Measurements from ENCODE around the gene CLCN6.

The CLCN6 gene

GRCh38 chr1:11784993-11785769 lies 20.8 kb upstream of the CLCN6 start:
- intact Hi-C loops (cut with micrococcal nuclease): no loop called here
- H3K4me3 Mint-ChIP-seq: peak overlapping the region; percentile 59
- peak overlapping the region; percentile 68 for H3K27ac Mint-ChIP-seq
- peaks cover 24% of the 10 kb centered on the region for H3K36me3 Mint-ChIP-seq (ENCODE audit: low read depth)
- H3K4me1 Mint-ChIP-seq (ENCODE audit: low read depth): peaks cover 46% of the 10 kb centered on the region
- H3K27me3 Mint-ChIP-seq: peaks cover 6% of the 10 kb centered on the region
- H3K9me3 Mint-ChIP-seq: no peaks in the 10 kb centered on the region

GRCh38 chr1:11786168-11786567 lies 19.8 kb upstream of the CLCN6 start:
- intact Hi-C loops (cut with micrococcal nuclease): no loop called here
- no peak overlapping the region for H3K4me3 Mint-ChIP-seq

GRCh38 chr1:11787251-11787803 lies 18.7 kb upstream of the CLCN6 start:
- intact Hi-C loops (cut with micrococcal nuclease): no loop called here
- Mint-ChIP-seq H3K27ac (peak overlapping the region; percentile 46), H3K4me3 (no peak overlapping the region), H3K4me1 (ENCODE audit: low read depth) (peaks cover 68% of the 10 kb centered on the region), H3K36me3 (ENCODE audit: low read depth) (peaks cover 44% of the 10 kb centered on the region), H3K27me3 (peaks cover 4% of the 10 kb centered on the region), H3K9me3 (no peaks in the 10 kb centered on the region)

More at GRCh38 chr1:11786168-11786567, 19.8 kb upstream of the CLCN6 start:
- Mint-ChIP-seq H3K27me3 (peaks cover 4% of the 10 kb centered on the region), H3K9me3 (no peaks in the 10 kb centered on the region), H3K27ac (peak overlapping the region; percentile 46), H3K4me1 (ENCODE audit: low read depth) (peaks cover 56% of the 10 kb centered on the region), H3K36me3 (ENCODE audit: low read depth) (peaks cover 33% of the 10 kb centered on the region)

- Mint-ChIP-seq H3K4me1 (ENCODE audit: low read depth) (peaks cover 73% of the 10 kb centered on the region), H3K27ac (peak overlapping the region; percentile 90), H3K36me3 (ENCODE audit: low read depth) (peaks cover 50% of the 10 kb centered on the region), H3K27me3 (peaks cover 4% of the 10 kb centered on the region), H3K4me3 (no peak overlapping the region), H3K9me3 (no peaks in the 10 kb centered on the region)
- intact Hi-C loops (cut with micrococcal nuclease): no loop called here
Measured at GRCh38 chr1:11787804-11788436, 18.1 kb upstream of the CLCN6 start.

- Mint-ChIP-seq H3K36me3 (ENCODE audit: low read depth) (peaks cover 57% of the 10 kb centered on the region), H3K4me3 (no peak overlapping the region), H3K9me3 (no peaks in the 10 kb centered on the region), H3K27ac (peak overlapping the region; percentile 90), H3K4me1 (ENCODE audit: low read depth) (peaks cover 73% of the 10 kb centered on the region), H3K27me3 (peaks cover 4% of the 10 kb centered on the region)
- intact Hi-C loops (cut with micrococcal nuclease): no loop called here
Measured at GRCh38 chr1:11788549-11789053, 17.4 kb upstream of the CLCN6 start.

GRCh38 chr1:11789126-11790067 lies 16.6 kb upstream of the CLCN6 start:
- Mint-ChIP-seq H3K27me3 (peaks cover 4% of the 10 kb centered on the region), H3K36me3 (ENCODE audit: low read depth) (peaks cover 65% of the 10 kb centered on the region), H3K27ac (peak overlapping the region; percentile 90), H3K4me3 (no peak overlapping the region), H3K4me1 (ENCODE audit: low read depth) (peaks cover 76% of the 10 kb centered on the region), H3K9me3 (no peaks in the 10 kb centered on the region)
- intact Hi-C loops (cut with micrococcal nuclease): loop anchor here (5.0 kb wide), 1 partner anchor 118 kb away; no protein-coding TSS in a partner anchor

GRCh38 chr1:11790101-11790879 lies 15.7 kb upstream of the CLCN6 start:
- peaks cover 3% of the 10 kb centered on the region for H3K27me3 Mint-ChIP-seq
- no peaks in the 10 kb centered on the region for H3K9me3 Mint-ChIP-seq
- peaks cover 74% of the 10 kb centered on the region for H3K36me3 Mint-ChIP-seq (ENCODE audit: low read depth)
- peaks cover 72% of the 10 kb centered on the region for H3K4me1 Mint-ChIP-seq (ENCODE audit: low read depth)
- peak overlapping the region; percentile 90 for H3K27ac Mint-ChIP-seq
- H3K4me3 Mint-ChIP-seq: no peak overlapping the region
- intact Hi-C loops (cut with micrococcal nuclease): loop anchor here (5.0 kb wide), 1 partner anchor 117 kb away; no protein-coding TSS in a partner anchor

- Mint-ChIP-seq H3K9me3 (no peaks in the 10 kb centered on the region), H3K4me1 (ENCODE audit: low read depth) (peaks cover 66% of the 10 kb centered on the region), H3K27me3 (peaks cover 1% of the 10 kb centered on the region), H3K4me3 (no peak overlapping the region), H3K27ac (peak overlapping the region; percentile 90), H3K36me3 (ENCODE audit: low read depth) (peaks cover 82% of the 10 kb centered on the region)
- intact Hi-C loops (cut with micrococcal nuclease): loop anchor here (1.0 to 5.0 kb wide), 2 partner anchors 12 to 116 kb away; no protein-coding TSS in a partner anchor
Measured at GRCh38 chr1:11790880-11791715, 14.9 kb upstream of the CLCN6 start.

GRCh38 chr1:11792106-11792505 lies 13.9 kb upstream of the CLCN6 start:
- Mint-ChIP-seq H3K27ac (peak overlapping the region; percentile 90), H3K4me1 (ENCODE audit: low read depth) (peaks cover 62% of the 10 kb centered on the region), H3K4me3 (no peak overlapping the region), H3K9me3 (no peaks in the 10 kb centered on the region), H3K27me3 (peaks cover 1% of the 10 kb centered on the region), H3K36me3 (ENCODE audit: low read depth) (peaks cover 92% of the 10 kb centered on the region)
- intact Hi-C loops (cut with micrococcal nuclease): loop anchor here (5.0 kb wide), 1 partner anchor 115 kb away; no protein-coding TSS in a partner anchor

- no peaks in the 10 kb centered on the region for H3K27me3 Mint-ChIP-seq
- peak overlapping the region; percentile 90 for H3K27ac Mint-ChIP-seq
- no peaks in the 10 kb centered on the region for H3K9me3 Mint-ChIP-seq
- H3K4me3 Mint-ChIP-seq: no peak overlapping the region
- intact Hi-C loops (cut with micrococcal nuclease): loop anchor here (5.0 kb wide), 1 partner anchor 113 kb away; no protein-coding TSS in a partner anchor
- H3K36me3 Mint-ChIP-seq (ENCODE audit: low read depth): peaks cover 96% of the 10 kb centered on the region
- H3K4me1 Mint-ChIP-seq (ENCODE audit: low read depth): peaks cover 48% of the 10 kb centered on the region
Measured at GRCh38 chr1:11793819-11794218, 12.2 kb upstream of the CLCN6 start.

- Mint-ChIP-seq H3K36me3 (ENCODE audit: low read depth) (peaks cover 96% of the 10 kb centered on the region), H3K4me1 (ENCODE audit: low read depth) (peaks cover 46% of the 10 kb centered on the region), H3K27me3 (no peaks in the 10 kb centered on the region), H3K9me3 (no peaks in the 10 kb centered on the region), H3K4me3 (no peak overlapping the region), H3K27ac (peak overlapping the region; percentile 90)
- intact Hi-C loops (cut with micrococcal nuclease): loop anchor here (5.0 kb wide), 1 partner anchor 113 kb away; no protein-coding TSS in a partner anchor
Measured at GRCh38 chr1:11794446-11795237, 11.3 kb upstream of the CLCN6 start.
